Measurements from ENCODE around the gene TXNIP. TPM values are rescaled to one million over a fixed set of nuclear protein-coding genes. Genes with fewer than 3 reads are reported as not detected.

TXNIP gene
- total RNA-seq, 1 donor from 2014 or later: 38.8 TPM

GRCh38 chr1:145947551-145947950, 48.8 kb downstream of the TXNIP start:
- no peak for TF ChIP-seq CTCF (IDR thresholded peaks at IDR 0.05; ENCODE audit: unreplicated experiment)
- H3K36me3 Mint-ChIP-seq (ENCODE audit: insufficient read depth): no peaks in the 10 kb centered on the region
- H3K4me1 Mint-ChIP-seq (ENCODE audit: low read depth): no peaks in the 10 kb centered on the region
- H3K27ac Mint-ChIP-seq: no peak overlapping the region
- no peaks in the 10 kb centered on the region for H3K9me3 Mint-ChIP-seq (ENCODE audit: low read depth)
- H3K4me3 Mint-ChIP-seq (ENCODE audit: low read depth): no peak overlapping the region
- peaks cover 26% of the 10 kb centered on the region for H3K27me3 Mint-ChIP-seq
- DNase-seq (ENCODE audit: low spot score, unreplicated experiment): no peak

- Mint-ChIP-seq H3K36me3 (ENCODE audit: insufficient read depth) (no peaks in the 10 kb centered on the region), H3K27me3 (peaks cover 23% of the 10 kb centered on the region), H3K27ac (no peak overlapping the region), H3K9me3 (ENCODE audit: low read depth) (no peaks in the 10 kb centered on the region), H3K4me1 (ENCODE audit: low read depth) (no peaks in the 10 kb centered on the region), H3K4me3 (ENCODE audit: low read depth) (no peak overlapping the region)
- no peak for DNase-seq (ENCODE audit: low spot score, unreplicated experiment)
- no peak for TF ChIP-seq CTCF (IDR thresholded peaks at IDR 0.05; ENCODE audit: unreplicated experiment)
Observed at GRCh38 chr1:145946477-145946986, 49.8 kb downstream of the TXNIP start.

GRCh38 chr1:145944532-145944931, 51.8 kb downstream of the TXNIP start:
- Mint-ChIP-seq H3K36me3 (ENCODE audit: insufficient read depth) (no peaks in the 10 kb centered on the region), H3K27ac (no peak overlapping the region), H3K4me3 (ENCODE audit: low read depth) (no peak overlapping the region), H3K9me3 (ENCODE audit: low read depth) (no peaks in the 10 kb centered on the region), H3K27me3 (peaks cover 17% of the 10 kb centered on the region), H3K4me1 (ENCODE audit: low read depth) (no peaks in the 10 kb centered on the region)
- TF ChIP-seq CTCF (IDR thresholded peaks at IDR 0.05; ENCODE audit: unreplicated experiment): no peak
- no peak for DNase-seq (ENCODE audit: low spot score, unreplicated experiment)

GRCh38 chr1:145942871-145943270, 53.5 kb downstream of the TXNIP start:
- no peak overlapping the region for H3K27ac Mint-ChIP-seq
- TF ChIP-seq CTCF (IDR thresholded peaks at IDR 0.05; ENCODE audit: unreplicated experiment): no peak
- H3K4me3 Mint-ChIP-seq (ENCODE audit: low read depth): no peak overlapping the region
- H3K9me3 Mint-ChIP-seq (ENCODE audit: low read depth): no peaks in the 10 kb centered on the region
- H3K27me3 Mint-ChIP-seq: peaks cover 10% of the 10 kb centered on the region
- H3K4me1 Mint-ChIP-seq (ENCODE audit: low read depth): no peaks in the 10 kb centered on the region
- no peak for DNase-seq (ENCODE audit: low spot score, unreplicated experiment)
- no peaks in the 10 kb centered on the region for H3K36me3 Mint-ChIP-seq (ENCODE audit: insufficient read depth)

Other genes starting within 250 kb of the TXNIP start
- gene RNF115, start 172.5 kb downstream of the TXNIP start, total RNA-seq: 14.5 and 14.7 TPM in 2 replicates
- gene POLR3C, start 172.4 kb downstream of the TXNIP start, total RNA-seq: 31.9 and 34.0 TPM in 2 replicates
- gene NUDT17, start 150.9 kb downstream of the TXNIP start, total RNA-seq: 5.0 and 5.2 TPM in 2 replicates
- gene PIAS3, start 137.5 kb downstream of the TXNIP start, total RNA-seq: 36.9 and 38.2 TPM in 2 replicates
- gene ANKRD35, start 110.7 kb downstream of the TXNIP start, total RNA-seq: 0.31 TPM in 2 replicates
- 0.81 and 0.89 TPM in 2 replicates for gene ITGA10, start 86.5 kb downstream of the TXNIP start, total RNA-seq
- 21.1 and 23.9 TPM in 2 replicates for gene PEX11B, start 77.9 kb downstream of the TXNIP start, total RNA-seq
- gene RBM8A, start 69.1 kb downstream of the TXNIP start, total RNA-seq: 163 and 173 TPM in 2 replicates
- 4.2 and 4.5 TPM in 2 replicates for gene LIX1L, start 38.6 kb downstream of the TXNIP start, total RNA-seq
- gene ANKRD34A, start 32.0 kb downstream of the TXNIP start, total RNA-seq: 0.22 TPM in 1 of 2 replicates, not detected in the other
- 12.8 and 13.7 TPM in 2 replicates for gene POLR3GL, start 31.9 kb downstream of the TXNIP start, total RNA-seq
- not detected in 2 replicates for gene HJV, start 25.2 kb upstream of the TXNIP start, total RNA-seq
- gene NBPF10, start 148.2 kb upstream of the TXNIP start, total RNA-seq: 3.4 and 3.6 TPM in 2 replicates
- 42.2 and 46.7 TPM in 2 replicates for gene NOTCH2NLA, start 232.4 kb upstream of the TXNIP start, total RNA-seq